Measurements from ENCODE around the gene ING3. TPM values are rescaled to one million over a fixed set of nuclear protein-coding genes. Genes with fewer than 3 reads are reported as not detected.

The ING3 gene
- total RNA-seq, 1 donor from 2014 or later = 25.7 TPM

DNA sequence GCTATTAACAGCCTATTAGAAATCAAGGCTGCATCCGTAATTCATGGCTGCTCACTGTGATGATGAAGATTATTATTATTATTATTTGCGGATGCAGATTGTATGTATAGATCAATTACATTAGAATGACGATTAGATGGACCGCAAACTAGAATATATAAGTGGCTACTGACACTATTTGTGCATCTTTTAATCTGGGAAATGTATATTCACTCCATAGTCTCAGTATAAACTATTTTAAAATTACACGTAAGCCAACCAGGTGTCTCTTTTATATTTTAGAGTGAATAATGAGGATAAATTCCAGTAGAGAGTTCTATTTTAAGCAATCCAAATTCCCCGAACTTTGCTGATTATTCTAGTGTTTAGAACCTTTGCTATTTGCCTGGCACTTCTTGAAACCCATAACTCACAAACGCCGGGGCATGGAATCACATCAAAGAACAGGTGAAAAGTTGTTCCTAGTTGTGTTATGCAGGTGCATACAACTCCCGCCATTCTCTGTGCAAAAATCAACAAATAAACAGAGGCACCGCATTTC, 509 bp upstream of the ING3 start:
- intact Hi-C loops (cut with micrococcal nuclease) = loop anchor here (1.0 to 5.0 kb wide), 3 partner anchors 32 to 582 kb away; partner anchors contain the start of gene FAM3C

DNA sequence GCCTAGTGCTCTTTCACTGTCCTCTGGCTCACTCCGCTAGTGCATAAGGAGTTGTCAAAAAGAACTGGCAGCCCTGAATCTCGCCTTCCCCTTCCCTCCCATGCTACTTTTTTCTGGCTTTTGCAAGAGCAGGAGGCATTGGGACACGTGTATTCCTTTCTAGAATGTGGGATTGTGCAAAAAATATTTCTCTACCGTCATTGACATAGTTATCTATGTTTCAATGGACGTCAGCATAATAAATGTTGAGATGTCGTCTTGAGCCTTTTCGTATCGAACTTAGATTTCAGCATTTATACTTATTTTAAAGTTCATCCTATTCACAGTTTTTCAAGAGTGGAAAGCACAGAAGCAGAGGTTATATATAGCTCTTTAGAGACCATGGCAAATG, 727 bp downstream of the ING3 start:
- intact Hi-C loops (cut with micrococcal nuclease) = loop anchor here (1.0 to 5.0 kb wide), 4 partner anchors 36 to 581 kb away; partner anchors contain the start of genes FAM3C and TSPAN12

DNA sequence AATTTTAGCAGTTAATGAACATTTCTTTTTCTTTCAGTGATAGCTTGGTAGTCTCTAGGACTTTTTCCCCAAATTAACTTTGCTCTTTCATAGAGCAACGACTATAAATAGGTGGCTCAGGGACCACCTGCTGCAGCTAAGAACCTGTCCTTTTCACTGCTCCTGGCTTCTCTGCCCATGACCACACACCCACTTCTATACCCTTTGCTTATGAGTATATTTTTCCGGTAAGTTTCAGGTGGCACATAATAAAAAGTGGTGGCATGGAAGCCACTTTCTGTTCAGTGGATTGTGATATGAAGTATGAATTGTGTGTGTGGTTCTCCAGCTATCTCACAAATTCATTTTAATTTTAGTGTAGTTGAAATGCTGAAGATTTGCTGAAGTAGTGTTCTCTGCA, 1.2 kb downstream of the ING3 start:
- intact Hi-C loops (cut with micrococcal nuclease) = loop anchor here (1.0 to 5.0 kb wide), 4 partner anchors 35 to 580 kb away; partner anchors contain the start of genes FAM3C and TSPAN12

DNA sequence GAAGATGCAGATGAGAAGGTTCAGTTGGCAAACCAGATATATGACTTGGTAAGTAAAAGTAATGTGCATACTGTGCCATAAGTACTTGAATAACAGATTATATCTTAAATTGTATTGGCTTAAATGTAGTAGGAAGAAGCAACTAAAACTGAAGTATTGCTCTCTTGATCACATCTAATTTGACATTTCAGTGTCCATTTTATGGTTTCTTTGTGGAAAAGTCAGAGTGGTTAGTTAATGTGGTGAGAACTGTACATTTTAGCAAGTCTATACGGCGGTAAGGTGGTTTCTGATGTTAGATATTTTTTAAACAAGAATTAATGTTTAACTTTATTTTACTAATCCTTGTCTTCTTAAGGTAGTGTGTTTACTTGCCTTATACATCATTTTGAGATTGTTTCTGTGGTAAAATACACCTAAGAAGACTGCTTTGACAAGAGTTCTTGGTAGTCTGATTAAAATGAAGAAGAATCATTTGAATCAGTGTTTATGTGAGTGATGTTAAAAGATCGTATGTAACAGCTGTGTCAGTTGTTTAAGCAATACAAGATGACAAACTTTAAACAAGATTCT, 5.1 kb downstream of the ING3 start:
- intact Hi-C loops (cut with micrococcal nuclease) = no loop called here

DNA sequence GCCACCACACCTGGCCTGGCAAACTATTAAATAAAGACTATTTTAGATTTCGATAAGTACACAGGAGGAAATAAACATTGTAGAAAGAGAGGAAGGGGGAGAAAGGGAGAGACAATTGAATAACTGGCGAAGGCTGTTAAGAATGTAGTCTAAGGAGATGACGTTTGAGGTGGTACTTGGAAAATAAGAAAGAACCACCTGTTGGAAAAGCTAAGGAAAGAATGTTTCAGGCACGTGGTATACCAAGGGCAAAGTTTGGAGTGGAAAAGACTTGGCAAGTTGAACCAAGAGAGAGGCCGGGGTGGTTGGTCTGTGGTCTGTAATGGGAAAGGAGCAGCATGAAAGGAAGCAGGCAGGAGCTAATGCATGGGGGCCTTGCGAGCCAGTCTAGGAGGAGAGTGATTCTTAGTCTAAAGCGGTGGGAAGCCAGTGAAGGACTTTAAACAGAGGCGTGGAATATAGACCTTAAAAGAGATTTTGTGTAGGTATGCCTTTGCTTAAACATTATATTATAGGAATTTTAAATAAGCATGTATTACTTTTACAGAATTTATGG, 9.4 kb downstream of the ING3 start:
- intact Hi-C loops (cut with micrococcal nuclease) = no loop called here

DNA sequence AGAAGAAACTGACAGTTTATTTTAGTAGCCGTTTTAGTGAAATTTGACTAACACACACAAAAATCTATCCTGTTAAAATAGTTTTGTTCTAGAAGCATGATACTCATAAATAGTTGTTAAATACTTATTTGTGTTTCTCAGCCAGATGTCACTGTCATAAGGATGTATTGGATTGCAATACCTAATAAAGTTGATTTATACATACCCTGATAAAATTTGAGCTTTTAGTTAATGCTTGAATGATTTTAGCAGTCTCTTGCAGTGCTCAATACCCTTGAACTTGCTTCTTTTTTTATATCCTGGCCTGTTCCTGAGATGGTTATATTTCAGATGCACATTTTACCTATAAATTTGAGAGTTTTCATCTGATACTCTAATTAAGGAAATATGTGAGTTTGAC, 10.1 kb downstream of the ING3 start:
- intact Hi-C loops (cut with micrococcal nuclease) = no loop called here

DNA sequence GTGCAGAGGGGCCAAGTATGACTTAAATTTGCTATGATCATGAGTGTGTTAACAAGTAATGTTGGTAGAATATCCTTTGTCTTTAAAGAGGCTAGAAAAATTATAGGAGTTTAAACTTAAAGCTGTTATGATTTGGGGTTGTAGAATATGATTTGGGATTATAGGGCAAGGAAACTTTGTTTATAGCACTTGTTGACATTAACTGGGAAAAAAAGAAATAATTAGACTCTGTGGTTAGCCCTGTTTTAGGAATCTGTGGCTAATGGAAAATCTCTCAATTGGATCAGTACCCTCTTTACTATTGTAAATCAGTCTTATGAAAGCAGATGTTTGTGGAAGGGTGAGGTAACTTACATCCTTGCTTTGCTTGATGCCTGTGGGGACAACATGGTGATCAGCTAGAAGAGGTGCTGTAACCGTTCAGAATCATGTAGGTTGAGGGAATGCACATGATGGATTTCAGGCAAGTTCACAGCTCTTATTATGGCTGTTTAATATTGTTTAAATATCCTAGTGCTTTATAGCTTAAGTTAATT, 11.1 kb downstream of the ING3 start:
- intact Hi-C loops (cut with micrococcal nuclease) = no loop called here

DNA sequence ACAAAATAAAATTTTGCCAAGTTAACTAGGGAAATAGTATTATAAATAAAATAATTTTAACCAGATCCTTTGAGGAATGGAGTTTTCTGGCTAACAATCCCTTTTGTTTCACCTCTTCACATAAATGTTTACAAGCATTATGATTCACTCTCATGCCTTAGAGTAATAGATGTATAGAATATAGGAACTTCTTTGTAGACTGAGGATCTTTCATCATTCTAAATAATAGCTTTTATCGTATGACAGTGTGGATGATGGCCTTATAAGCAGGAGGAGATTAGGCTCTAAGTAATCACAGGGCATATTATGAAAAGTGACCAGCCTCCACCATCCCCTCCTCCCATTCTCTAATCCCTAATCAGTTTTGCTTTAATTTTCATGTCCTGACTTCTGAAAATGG, 13.5 kb downstream of the ING3 start:
- intact Hi-C loops (cut with micrococcal nuclease) = no loop called here

DNA sequence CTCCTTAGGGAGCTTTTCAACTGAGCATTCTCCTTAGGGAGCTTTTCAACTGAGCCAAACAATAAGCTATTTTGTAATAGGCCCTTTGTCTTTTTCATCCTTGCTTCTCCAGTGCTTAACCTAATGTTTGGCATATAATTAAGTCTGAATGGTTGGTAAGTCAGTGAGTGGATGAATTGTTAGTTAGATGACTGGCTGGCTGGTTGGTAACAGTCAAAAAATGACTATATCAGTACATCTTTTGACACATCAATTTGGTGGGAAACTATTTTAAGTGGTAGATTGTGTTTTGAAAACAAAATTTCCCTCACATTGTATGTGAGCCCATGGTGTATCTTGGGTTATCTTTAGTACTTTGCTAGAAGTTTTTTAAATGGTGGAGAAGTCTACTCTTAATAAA, 16.4 kb downstream of the ING3 start:
- intact Hi-C loops (cut with micrococcal nuclease) = loop anchor here (2.0 kb wide), 1 partner anchor 14 kb away; no protein-coding TSS in a partner anchor

DNA sequence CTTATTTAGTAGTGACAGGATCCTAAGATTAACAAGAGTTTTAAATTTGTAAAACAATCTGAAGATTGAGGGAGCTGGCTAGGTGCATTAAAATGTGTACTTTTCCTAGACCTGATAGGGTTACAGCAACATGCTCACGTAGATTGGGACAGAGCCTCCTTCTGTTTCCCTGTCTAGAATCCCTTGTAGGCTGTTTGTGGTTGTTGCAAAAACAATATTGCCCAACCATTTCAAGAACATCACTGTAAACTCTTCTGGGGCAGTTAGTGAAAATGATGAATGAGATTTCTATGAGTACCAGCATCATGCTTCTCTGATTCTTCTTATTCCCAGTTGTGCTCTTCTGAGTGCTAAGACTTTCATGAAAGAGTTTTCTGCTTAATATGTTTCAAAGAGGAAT, 23.3 kb downstream of the ING3 start:
- intact Hi-C loops (cut with micrococcal nuclease) = no loop called here

DNA sequence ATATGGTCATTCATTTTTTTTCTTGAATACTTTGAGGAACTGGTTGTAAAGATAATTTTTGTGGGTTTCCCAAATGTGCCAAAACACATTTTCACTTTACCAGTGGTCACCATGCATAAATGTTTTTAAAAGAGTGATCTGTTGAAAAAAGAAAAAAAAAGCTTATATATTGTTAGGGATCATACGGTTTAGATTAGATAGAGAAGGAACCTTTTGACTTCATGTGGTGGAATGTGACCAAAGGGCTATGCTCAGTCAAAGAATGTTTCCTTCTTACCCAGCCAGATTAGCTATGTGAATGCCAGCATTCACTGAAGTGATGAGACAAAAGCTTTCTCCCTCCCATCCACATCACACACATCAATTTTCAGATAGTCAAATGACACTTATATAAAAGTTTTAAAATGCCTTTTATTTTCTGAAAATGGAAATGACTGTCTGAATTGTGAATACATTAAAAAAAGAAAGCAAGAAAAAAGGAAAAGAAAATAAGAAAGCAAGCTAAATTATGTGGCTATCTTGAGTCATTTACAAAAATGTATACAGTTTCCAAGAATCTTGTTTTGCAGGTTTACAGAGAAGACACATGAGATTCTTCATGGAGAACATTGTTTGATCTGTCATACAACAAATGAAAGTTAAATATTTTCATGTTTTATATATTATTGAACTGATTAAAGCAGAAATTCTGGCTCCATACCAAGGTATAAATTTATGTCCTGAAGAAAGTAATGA, 29.4 kb downstream of the ING3 start:
- intact Hi-C loops (cut with micrococcal nuclease) = loop anchor here (2.0 to 10.0 kb wide), 2 partner anchors 13 to 415 kb away; partner anchors contain the start of gene FAM3C

DNA sequence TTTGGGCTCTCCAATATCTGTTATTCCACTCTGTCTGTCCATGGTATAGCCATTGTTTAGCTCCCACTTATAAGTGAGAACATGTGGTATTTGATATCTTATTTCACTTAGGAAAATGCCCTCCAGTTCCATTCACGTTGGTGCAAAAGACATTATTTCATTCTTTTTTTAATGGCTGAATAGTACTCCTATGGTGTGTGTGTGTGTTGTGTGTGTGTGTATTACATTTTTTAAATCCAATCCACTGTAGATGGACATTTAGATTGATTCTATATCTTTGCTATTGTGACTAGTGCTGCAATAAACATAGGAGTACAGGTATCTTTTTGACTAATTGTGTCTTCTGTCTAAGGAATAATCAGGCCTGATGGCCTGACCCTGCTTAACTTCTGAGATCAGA, 30.5 kb downstream of the ING3 start:
- intact Hi-C loops (cut with micrococcal nuclease) = loop anchor here (2.0 to 10.0 kb wide), 2 partner anchors 14 to 414 kb away; partner anchors contain the start of gene FAM3C

DNA sequence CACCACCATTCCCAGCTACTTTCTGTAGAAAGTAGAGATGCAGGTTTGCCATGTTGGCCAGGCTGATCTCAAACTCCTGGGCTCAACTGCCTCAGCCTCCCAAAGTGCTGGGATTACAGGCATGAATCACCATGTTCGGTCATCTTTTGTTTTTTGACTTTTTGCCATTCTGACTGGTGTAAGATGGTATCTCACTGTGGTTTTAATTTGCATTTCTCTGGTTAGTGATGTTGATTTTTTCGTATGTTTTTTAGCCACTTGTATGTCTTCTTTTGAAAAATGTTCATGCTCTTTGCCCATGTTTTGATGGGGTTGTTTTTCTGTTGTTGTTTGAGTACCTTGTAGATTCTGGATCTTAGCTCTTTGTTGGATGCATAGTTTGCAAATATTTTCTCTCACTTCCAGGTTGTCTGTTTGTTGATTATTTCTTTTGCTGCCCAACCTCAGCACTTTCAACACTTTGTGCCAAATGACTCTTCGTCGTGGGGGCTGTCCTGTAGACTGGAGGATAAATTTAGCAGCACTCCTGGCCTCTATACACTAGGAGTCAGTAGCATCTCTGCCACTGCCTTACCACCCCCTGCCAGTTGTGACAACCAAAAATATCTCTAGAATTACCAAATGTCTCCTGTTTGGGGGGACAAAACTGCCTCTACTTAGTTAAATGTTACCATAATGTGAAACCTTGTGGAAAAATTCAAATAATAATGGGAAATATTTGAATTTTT, 31.5 kb downstream of the ING3 start:
- intact Hi-C loops (cut with micrococcal nuclease) = loop anchor here (1.0 to 10.0 kb wide), 3 partner anchors 15 to 413 kb away; partner anchors contain the start of genes FAM3C and ING3

DNA sequence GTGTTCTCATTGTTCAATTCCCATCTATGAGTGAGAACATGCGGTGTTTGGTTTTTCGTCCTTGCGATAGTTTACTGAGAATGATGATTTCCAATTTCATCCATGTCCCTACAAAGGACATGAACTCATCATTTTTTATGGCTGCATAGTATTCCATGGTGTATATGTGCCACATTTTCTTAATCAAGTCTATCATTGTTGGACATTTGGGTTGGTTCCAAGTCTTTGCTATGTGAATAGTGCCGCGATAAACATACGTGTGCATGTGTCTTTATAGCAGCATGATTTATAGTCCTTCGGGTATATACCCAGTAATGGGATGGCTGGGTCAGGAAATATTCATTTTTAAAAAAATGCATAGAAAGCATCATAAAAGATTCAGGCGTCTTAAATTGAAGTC, 33.0 kb downstream of the ING3 start:
- intact Hi-C loops (cut with micrococcal nuclease) = loop anchor here (10.0 kb wide), 1 partner anchor 411 kb away; the partner anchor contains the start of gene FAM3C

DNA sequence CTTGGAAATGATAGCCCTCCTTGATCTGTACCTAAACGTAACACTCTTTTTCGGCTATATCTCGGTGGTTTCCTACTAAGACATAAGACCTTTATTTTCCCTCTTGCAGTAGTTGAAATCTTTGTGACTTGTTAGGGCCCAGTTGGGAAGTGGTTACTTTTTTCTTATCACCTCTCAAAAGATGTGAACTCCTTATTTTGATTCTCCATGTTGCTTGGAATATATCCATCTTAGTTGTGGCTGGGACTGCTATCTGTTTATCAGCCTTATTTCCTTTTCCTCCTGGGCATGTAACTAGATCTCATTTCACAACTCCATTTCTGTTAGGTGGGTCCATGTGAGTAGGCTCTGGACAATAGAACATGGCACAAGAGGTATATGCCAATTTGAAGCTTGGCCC, 33.8 kb downstream of the ING3 start:
- intact Hi-C loops (cut with micrococcal nuclease) = loop anchor here (10.0 kb wide), 1 partner anchor 410 kb away; the partner anchor contains the start of gene FAM3C

DNA sequence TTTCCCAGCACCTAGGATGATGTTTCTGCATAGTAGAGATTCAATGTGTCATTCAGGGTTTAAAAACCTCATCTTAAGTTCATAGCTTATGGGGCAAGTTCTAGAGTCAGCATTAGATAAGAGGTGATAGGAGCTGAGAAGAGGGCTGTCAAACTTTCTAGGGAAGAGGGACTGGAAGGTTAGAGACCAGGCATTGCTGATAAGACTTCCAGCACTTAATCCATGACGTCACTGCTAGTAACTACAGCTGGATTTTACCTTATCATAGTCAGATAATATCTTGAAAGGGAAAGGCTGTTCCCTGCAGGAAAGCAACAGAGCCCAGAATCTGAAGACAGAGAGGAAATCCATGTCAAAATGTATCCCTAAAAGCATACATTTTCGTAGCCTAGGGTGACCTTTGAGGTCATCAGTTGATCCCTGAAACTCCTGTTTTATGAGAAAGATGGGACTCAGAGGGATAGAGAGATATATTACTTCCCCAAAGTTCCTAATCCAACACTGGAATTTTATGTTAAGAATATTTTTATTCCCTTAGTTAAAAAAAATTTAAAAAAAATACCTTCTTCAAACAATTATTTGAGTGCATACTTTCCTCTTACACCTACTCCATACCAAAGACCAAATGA, 34.7 kb downstream of the ING3 start:
- intact Hi-C loops (cut with micrococcal nuclease) = loop anchor here (10.0 kb wide), 1 partner anchor 410 kb away; the partner anchor contains the start of gene FAM3C

DNA sequence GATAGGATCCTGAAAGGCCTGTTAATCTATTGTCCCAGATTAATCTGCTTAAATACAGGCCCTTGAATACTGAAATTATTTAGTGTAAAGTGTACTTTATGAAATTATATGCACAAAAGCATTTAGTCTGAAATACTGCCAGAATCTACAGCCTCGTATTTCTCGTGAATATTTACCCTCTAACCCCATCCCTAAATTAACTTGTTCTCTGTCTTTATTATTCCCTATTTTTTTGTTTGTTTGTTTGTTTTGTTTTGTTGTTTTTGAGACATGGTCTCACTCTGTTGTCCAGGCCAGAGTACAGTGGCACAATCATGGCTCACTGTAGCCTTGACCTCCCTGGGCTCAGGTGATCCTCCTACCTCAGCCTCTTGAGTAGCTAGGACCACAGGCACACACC, 35.3 kb downstream of the ING3 start:
- intact Hi-C loops (cut with micrococcal nuclease) = loop anchor here (10.0 kb wide), 1 partner anchor 409 kb away; the partner anchor contains the start of gene FAM3C

DNA sequence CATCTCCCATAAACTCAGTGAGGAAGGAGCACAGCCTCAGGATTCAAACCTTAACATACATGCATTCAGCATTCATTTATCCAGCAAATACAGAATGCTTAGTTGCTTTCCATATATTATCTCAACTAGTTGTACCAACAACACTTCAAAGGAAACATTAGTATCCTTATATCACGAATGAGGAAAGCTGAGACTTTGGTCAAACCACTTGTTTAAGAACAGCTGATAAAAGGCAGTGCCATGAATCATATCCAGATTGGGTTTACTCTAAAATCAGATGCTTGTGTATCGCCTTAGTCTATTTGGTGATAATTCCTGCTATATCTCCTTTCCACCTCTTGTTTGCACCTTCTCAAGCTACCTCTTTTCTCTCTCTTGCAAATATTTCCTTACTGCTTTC, 36.1 kb downstream of the ING3 start:
- intact Hi-C loops (cut with micrococcal nuclease) = loop anchor here (1.0 to 10.0 kb wide), 5 partner anchors 35 to 561 kb away; partner anchors contain the start of gene FAM3C

DNA sequence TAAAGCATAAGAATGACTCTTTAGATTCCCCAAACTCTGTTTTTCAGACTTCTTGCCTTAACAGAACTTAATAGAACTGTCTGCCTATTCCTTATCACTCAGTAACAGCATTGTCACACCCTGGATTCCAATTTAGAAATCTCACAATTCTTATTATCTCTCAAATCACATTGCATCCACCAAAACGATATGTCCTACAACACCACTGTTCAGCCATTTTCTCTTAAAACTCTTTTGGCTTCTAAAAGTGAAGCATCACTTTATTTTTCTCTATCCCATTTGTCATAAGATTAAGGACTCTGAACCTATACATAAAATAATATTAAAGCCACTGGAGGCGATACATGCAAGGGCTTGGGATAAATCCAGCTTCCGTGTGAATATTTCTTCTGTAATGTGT, 36.7 kb downstream of the ING3 start:
- intact Hi-C loops (cut with micrococcal nuclease) = loop anchor here (1.0 to 10.0 kb wide), 5 partner anchors 36 to 560 kb away; partner anchors contain the start of gene FAM3C

Measured in T-helper 2 cell treated with Interferon-gamma antibody and Interleukin-4, amounts not matched to agents 100 ng/mL and 5 ng/mL, for 36 hours (primary cell).